ENCODE data around the gene OR10H3.
"Not testable (repeated sequence)": the region's sequence is repeated elsewhere in the genome, so short reads cannot be mapped to it uniquely, and the experiment has no call there.

OR10H3 gene

DNA sequence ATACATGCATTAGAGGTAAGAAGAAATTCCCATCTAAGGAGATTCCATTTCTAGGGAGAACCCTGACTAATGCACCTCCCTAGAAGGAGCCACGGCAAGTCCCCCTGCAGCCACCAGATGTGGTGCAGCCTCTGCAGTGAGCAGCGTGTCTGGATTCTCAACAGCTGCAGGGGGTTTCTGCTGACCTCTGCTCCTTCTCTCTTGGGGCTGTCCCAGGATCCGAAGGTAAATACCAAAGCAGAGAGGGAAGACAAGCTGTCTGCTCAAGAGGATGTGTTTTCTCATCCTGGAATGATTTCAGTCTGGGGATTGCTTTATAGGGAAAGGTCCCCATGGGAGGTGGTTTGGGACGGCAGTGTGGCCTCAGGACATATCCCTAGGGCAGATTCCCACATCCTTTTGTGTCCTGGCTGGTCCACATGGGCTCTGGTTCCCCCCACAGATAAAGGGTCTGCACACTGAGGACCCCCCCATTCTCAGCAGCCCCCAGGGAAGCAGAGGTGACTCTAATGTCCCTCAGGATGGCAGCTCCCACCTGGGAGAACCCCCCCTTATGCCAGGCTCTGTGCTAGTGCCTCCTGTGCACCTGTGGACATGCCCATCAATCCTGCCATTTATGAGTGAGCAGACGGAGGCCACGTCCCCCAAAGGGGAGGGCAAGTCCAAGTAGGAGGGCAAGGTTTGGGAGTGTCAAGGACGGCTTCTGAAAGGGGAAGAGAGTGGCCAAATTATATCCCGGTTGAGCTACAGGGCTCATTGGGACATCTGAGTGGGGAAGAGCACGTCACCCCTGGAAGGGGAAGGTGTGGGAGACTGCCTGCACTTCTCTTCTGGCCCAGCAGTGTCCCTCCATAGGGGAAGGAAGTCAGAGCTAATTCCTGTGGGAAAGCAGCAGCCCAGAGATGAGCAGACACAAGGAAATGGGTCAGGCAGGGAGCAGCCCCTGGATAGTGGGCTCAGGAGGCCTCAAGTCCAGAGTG, 39.5 kb downstream of the OR10H3 start:
- FAIRE-seq: no peak
- DNase-seq (ENCODE audit: insufficient read length, low spot score): no peak

DNA sequence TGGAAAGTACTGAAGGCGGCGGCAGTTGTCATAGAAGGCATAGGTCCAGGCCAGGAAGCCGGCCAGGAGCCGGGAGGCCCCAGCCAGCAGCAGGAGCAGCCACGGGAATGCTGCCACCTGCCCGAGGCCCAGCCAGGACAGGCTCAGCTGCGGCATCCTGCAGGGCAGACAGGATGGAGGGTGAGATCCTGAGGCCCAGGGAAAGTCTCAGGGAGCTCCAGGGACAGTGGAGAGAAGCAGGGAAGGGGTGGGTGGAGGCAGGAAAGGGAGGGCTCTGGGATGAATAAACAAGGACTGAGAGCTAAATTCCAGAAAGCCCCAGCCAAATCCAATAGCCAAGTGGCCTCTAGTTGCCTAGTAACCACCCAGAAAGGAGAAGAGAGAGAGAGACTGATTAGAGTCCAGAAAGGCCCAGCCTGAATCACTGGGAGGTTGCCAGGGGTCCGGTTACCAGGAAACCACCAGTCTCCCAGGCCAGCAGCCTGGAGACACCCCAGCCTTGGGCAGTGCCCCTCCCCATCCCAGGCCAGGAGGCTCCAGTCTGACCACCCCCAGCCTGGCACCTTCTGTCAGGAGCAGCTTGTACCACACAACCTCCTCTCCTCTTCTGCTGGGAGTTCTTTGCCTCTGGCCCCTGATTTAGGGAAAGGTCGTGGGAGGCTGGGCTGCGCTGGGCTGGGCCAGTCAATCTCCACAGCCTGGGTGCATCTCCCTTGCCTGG, 42.1 kb downstream of the OR10H3 start:
- no peak for DNase-seq (ENCODE audit: insufficient read length, low spot score)
- FAIRE-seq: no peak

DNA sequence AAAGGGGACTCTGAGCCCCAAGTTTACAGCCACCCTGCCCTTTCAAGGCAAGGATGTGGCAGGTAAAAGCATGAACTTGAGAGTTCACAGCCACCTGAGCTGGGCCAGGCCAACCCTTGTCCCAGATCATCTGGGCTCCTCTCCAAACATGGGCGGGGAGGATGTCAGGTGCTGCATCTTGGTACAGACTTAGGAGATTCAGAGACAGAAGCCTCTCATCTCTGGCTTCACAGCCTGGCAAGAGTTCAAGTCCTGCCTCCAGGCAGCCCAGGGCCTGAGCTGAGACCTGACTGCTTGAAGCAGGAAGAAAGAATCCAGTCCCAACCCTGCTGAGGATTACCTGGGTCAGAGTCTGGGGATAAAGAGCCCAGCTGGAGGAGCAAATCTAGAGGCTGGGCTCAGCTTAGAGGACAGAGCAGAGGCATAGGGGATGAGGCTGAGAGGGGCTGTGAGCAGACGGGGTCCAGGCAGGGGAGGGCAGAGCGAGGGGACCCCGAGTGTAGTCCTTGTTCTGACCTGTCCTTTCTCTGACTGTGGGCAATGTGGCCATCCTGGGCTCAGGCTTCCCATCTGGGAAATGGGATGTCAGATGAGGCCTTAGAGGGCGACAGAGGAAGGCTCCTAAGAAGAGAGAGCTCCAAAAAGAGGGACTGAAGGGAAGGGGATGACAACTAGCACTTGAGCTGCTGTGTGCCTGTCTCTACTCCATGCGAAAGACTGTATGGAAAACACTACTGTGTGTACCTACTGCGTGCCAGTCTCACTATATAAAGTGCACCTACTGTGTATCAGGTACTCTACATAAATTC, 43.0 kb downstream of the OR10H3 start:
- no peak for DNase-seq (ENCODE audit: insufficient read length, low spot score)

DNA sequence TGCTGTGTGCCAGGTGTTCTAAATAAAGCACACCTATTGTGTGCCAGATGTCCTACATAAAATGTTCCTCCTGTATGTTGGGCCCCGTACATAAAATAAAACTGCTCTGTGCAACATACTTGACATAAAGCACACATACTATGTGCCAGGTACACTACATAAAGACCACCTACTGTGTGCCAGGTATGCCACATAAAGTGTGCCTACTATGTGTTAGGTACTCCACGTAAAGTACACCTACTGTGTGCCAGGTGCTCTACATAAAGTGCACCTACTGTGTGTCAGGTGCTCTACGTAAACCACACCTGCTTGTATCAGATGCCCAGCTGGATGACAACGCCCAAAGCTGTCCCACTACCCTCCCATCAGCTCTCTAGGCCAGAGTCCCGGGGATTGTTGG, 43.9 kb downstream of the OR10H3 start:
- DNase-seq (ENCODE audit: insufficient read length, low spot score): no peak
- no peak for FAIRE-seq

More for the DNA sequence above, 43.0 kb downstream of the OR10H3 start:
- FAIRE-seq: no peak

DNA sequence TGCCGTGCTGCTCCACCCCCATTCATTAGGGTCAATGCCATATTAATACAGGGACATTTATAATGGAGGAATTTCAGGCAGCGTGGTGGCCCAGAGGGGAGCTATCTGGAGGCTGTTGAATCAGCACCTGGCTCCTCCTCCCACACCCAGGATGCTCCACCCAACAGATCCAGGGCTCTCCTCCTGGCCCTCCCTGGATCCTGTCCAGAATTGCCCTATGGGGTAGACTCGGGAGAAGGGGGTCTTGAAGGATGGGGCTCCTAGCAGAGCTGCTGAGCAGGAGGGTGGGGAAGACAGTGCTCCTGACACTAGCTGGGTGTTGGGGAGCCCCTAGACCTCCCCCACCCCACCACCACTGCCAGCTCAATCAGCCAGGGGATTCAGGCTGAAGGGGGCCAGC, 44.4 kb downstream of the OR10H3 start:
- no peak for FAIRE-seq
- no peak for DNase-seq (ENCODE audit: insufficient read length, low spot score)

DNA sequence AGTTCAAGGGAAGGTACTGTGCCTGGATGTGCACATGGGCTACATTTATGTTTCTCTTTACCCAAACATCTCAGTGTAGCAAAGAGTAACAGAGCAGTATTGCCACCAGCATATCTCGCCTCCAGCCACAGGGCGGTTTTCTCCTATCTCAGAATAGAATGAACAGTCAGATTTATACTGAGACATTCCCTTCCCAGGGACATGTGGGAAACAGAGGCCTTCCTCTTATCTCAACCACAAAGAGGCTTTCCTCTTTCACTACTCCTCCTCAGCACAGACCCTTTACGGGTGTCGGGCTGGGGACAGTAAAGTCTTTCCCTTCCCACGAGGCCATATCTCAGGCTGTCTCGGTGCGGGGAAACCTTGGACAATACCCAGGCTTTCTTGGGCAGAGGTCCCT, 45.1 kb downstream of the OR10H3 start:
- FAIRE-seq: not testable (repeated sequence)

DNA sequence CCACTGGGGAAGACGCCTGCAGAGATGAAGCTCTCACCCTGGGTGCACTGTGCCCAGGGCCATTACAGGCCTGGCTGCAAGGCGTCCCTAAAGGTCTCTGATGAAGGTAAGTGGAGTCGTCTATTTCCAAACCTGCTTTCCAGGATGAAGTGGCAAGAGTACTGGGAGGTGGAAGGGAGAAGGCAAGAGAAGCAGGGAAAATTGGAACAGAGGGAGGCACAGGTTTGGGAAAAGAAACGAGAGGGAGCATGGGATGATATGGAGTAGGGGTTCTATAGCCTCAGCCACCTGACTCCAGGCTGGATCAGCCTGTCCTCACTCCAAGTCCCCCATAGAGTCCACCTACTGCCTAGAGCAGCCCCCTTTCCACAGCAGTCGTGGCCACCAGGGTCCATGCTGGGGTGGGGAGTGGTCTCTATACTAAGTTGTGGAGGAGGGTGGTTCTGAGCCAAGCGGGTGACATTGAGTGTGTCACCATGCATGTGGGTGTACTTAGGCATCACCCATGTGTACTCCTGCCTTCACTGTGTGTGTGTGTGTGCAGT, 49.9 kb downstream of the OR10H3 start, which contains the start of gene OR10H5:
Gene OR10H5 (plus strand): TSS at position 51 of the 545 bp plus-strand sequence. CDS start 6,388 bp downstream, outside the sequence.
- no peak for FAIRE-seq

More for the DNA sequence above, 45.1 kb downstream of the OR10H3 start:
- not testable (repeated sequence) for DNase-seq (ENCODE audit: insufficient read length, low spot score)

DNA sequence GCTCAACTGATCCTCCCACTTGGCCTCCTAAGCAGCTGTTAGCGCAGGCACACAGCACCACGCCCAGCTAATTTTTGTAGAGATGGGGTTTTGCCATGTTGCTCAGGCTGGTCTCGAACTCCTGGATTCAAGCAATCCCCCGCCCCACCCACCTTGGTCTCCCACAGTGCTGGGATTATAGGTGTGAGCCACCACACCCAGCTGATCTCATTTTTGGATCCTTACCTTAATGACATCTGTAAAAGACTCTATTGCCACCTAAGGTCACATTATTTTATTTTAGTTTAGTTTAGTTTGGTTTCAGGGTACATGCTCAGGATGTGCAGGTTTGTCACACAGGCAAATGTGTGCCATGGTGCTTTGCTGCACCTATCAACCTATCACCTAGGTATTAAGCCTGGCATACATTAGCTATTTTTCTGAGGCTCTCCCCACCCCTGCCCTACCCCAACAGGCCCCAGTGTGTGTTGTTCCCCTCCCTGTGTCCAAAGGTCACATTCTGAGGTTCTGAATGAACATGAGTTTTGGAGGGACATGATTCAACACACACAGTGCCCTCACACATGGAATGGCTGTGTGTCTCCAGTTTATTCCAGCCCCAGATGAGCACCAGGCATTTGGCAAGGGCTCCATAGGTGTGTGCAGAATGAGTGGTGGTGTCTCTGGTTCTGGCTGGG, 50.9 kb downstream of the OR10H3 start:
- FAIRE-seq: no peak
- DNase-seq (ENCODE audit: insufficient read length, low spot score): no peak

More for the DNA sequence above, 49.9 kb downstream of the OR10H3 start, which contains the start of gene OR10H5:
- no peak for DNase-seq (ENCODE audit: insufficient read length, low spot score)

DNA sequence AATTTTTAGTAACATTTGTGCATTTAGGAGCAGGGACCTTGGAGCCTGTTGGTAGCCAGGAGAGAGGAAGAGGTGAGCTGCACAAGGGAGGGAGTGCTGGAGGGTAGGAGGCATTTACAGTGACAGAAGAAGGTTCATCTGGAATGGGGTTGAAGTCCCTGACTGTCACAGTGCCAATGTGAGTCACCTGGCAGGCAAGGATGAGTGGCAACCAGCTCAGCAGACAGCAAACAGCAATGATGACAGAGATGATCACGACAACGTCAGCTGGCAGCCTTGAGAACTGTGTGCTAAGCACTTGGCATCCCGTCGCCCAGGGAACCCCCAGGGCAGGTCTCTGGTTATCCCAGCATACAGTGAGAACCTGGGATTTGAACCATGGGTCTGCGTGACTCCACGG, 52.3 kb downstream of the OR10H3 start:
- DNase-seq (ENCODE audit: insufficient read length, low spot score) (no peak), FAIRE-seq (no peak)

Measured in HTR-8/SVneo (cell line).